Measurements from ENCODE around the gene DEFB118.

- TF ChIP-seq CTCF (CRISPR knock-in tag; IDR thresholded peaks at IDR 0.05) (no peak), ZNF512 (CRISPR knock-in tag; IDR thresholded peaks at IDR 0.05) (no peak), SOX13 (IDR thresholded peaks at IDR 0.05) (no peak), SOX13 (CRISPR knock-in tag; conservative IDR thresholded peaks at IDR 0.05 in 1 of 2, IDR thresholded peaks at IDR 0.05 in 1 of 2) (no peak), ZKSCAN8 (CRISPR knock-in tag; IDR thresholded peaks at IDR 0.05; ENCODE audit: borderline replicate concordance) (no peak), BHLHE40 (IDR thresholded peaks at IDR 0.05; ENCODE audit: low read length) (no peak), ZNF780A (CRISPR knock-in tag; IDR thresholded peaks at IDR 0.05) (no peak), SNRNP70 (IDR thresholded peaks at IDR 0.05; ENCODE audit: low read depth, low read length) (no peak), ZNF709 (CRISPR knock-in tag; IDR thresholded peaks at IDR 0.05) (no peak)
Observed at GRCh38 chr20:31418307-31418706, 49.9 kb downstream of the DEFB118 start.
